D721Med (cell line): Measurements from ENCODE around the gene CDC42BPG.

Experiments
- DNase-seq: peaks from one replicate; pipeline ENCODE4 v3.0.0; 2011; ENCODE audit warnings: low spot score; ENCODE audit not compliant: insufficient read length
- FAIRE-seq: peaks from 2 replicates; lab custom pipeline; 2011; peaks lifted over from hg19 to GRCh38; lab: Jason Lieb, UNC
- TF ChIP-seq, protein P1 (sequence below): IDR thresholded peaks from 2 replicates; pipeline ENCODE4 v1.5.1; 2012; ENCODE audit warnings: mild to moderate bottlenecking, control low read depth; ENCODE audit not compliant: insufficient read depth; ENCODE audit errors: missing control alignments

The CDC42BPG gene

DNA sequence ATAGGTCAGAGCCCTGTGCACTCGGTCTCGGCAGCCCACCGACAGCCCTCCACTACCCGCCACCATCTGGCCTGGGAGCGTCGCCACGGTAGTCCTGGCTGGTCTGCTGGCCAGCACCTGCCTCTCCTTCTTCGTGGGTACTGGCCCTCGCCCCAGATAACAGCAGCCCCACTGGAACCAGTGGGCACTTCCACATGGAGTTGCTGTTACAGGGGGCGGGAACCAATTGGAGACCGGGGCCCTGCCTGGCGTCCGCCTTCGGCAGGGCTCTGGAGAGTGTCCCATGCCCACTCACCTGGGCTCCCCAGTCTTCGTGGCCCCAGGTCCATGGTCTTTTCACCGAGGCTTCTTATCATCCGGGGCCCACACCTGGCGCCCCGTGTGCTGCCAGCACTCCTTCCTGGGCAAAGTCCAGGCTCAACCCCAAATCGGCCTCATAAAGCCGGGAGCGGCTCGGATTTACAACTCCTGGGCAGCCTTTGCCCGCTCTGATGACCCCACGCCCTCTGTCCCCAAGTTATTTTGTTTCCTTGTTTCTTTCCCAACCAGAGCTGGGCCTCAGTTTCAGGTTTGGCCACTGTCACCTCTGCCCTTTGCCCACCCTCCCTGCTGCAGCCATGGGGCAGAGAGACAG is 46.9 kb upstream of the CDC42BPG start:
- TF ChIP-seq, protein P1, sequence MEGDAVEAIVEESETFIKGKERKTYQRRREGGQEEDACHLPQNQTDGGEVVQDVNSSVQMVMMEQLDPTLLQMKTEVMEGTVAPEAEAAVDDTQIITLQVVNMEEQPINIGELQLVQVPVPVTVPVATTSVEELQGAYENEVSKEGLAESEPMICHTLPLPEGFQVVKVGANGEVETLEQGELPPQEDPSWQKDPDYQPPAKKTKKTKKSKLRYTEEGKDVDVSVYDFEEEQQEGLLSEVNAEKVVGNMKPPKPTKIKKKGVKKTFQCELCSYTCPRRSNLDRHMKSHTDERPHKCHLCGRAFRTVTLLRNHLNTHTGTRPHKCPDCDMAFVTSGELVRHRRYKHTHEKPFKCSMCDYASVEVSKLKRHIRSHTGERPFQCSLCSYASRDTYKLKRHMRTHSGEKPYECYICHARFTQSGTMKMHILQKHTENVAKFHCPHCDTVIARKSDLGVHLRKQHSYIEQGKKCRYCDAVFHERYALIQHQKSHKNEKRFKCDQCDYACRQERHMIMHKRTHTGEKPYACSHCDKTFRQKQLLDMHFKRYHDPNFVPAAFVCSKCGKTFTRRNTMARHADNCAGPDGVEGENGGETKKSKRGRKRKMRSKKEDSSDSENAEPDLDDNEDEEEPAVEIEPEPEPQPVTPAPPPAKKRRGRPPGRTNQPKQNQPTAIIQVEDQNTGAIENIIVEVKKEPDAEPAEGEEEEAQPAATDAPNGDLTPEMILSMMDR = no peak
- FAIRE-seq (no peak), DNase-seq (no peak)

DNA sequence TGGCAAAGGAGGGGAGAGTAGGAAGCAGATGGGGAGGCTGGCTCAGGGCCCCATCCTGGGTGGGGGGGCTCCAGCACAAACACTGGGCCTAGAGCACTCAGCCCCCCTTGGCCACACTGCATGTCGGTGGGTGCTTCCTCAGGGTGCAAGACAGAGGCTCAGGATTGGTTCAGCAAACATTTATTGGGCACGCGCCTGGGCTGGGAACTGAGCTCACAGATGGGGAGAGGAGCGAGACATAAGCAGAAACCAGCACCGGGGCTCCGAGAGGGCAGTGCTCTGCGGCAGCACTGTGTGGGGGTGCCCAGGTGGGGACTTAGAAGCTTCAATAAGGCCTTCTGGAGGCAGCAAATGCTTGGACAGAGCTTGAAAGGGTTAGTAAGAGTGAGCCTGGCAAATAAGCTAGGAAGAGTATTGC is 46.1 kb upstream of the CDC42BPG start:
- FAIRE-seq (no peak), DNase-seq (no peak)
- TF ChIP-seq, protein P1 = no peak

DNA sequence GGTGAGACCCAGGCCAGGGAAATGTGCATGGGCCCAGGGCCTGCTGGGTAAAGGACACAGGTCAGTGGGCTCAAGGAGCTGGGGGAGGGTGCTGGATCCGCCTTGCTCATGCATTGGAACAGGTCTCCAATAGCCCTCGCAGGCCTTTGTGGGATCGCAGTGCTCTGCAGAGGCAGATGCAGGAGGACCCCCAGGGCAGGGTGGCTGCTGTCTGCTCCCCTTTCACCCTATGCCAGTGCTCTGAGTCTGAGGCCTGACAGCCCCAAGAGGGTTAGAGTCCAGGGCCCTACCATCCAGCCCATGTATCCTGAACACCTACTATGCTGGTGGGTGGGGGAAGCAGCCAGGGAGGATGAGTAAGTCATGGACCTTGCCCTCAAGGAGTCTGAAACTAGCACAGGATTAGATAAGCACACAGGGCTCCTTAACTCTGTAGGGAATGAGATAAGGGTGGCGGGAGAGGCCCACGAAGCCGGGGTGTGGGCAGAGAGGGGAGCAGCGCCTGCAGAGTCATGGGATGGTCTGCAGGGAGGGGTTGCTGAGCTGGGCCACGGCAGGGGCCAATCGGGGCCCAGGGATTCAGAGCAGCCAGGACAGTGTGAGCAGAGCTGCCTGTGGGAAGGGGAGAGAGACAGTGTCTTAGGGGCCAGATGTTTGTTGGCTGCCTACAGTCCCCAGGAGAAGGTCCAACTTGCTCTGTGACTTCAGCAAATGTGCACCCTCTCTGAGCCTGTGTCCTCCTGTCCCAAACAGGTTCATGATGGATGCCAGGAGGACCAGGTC is 44.5 kb upstream of the CDC42BPG start:
- TF ChIP-seq, protein P1 = no peak
- DNase-seq (no peak), FAIRE-seq (no peak)

DNA sequence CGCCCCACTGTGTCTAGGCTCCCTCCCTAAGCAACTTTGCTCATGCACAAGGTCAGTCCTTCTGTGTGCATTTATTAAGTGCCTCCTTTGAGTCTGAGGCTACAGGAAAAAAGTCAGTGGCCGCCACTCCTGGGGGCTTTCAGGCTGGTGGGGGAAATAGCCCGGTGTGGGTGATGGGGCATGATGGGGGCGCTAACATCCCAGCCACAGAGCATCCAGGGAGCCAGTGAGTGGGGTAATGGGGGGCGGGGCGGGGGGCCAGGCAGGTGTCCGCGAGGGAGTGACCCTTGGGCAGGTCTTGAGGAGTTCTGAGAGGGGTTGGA is 43.9 kb upstream of the CDC42BPG start:
- TF ChIP-seq, protein P1 = no peak
- FAIRE-seq (no peak), DNase-seq (no peak)

DNA sequence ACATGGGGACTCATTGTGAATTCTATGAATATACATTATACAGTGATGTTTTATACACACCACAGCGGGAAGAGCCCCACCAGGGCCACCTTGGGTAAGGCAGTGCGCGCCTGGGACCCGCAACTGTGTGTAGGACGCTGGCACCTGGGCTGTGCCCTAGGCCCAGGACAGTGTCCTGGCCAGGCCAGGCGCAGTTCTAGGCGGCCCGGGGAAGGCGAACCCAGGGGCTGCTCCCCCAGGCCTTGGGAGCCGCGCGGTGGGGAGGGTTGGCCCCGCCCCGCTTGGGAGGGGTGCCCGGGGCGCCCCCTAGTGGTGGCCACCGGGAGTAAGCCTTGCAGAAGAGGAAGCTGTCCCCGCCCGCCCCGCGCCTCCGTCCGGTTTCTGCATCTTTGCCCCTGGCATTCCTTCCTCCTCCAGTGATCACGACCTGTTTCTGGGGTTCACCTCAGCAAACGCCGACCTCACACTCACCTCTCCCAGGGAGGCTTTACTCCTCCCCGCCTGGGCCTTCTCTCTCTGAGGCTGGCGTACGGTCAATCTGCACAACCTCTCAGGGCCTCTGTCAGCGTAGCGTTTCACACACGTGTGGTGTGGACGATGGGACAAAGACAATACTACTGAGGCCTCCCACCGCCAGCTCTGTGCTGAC is 43.4 kb upstream of the CDC42BPG start:
- TF ChIP-seq, protein P1 = peak; percentile 67
- FAIRE-seq (no peak), DNase-seq (peak; percentile 95)

DNA sequence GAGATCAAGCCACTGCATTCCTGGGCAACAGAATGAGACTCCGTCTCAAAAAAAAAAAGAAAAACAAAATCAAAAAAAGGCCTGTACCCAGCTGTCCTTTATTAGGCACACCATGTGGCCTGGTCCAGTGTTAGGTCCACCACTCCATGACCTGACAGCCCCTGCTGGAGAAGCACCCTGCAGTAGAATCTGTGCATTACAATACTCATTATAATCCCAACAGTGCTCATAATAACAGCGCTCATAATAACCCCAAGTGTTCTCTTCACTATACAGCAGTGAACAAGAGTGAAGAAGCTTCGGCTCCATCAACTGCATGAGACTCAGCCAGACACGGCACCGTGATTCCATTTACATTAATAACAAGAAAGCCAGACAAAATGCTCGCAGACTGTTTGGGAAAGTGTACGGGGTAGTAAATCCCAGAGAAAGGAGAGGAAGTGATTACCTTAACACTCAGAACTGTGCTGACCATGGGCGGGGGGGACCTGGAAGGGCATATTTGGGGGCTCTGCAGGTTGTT is 42.8 kb upstream of the CDC42BPG start:
- TF ChIP-seq, protein P1 = no peak
- FAIRE-seq = no peak
- no peak for DNase-seq
